ENCODE data around the gene CFAP410.

DNA sequence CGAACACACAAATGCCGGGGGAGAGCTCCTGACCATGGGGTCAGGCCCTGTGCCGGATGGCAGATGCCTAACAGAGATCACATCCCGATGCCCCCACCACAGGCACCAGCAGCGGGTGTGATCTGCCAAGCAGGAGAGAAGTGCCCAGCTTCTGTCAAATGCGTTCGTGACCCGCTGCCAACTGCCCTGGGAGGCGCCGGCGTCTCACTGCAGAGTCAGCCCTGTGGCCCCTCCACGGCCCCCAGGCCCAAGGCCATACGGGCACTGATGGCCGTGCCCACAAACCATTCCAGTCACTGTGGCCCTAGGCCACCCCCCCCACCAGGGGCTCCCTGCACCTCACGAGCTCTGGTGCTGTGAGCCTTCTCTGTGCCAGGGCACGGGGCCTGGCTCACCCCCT, 8.0 kb downstream of the CFAP410 start:
- TF ChIP-seq SP2 (IDR thresholded peaks at IDR 0.05; ENCODE audit: low read length) (no peak), TAF1 (IDR thresholded peaks at IDR 0.05; ENCODE audit: low read depth, low read length) (no peak), CTCF (IDR thresholded peaks at IDR 0.05; ENCODE audit: control extremely low read depth in 1 of 3, insufficient read depth in 1 of 3, low read depth in 1 of 3, low read length in 3 of 3) (no peak), EP300 (IDR thresholded peaks at IDR 0.05; ENCODE audit: borderline replicate concordance in 1 of 2, low read depth in 2 of 2, low read length in 2 of 2) (no peak), JUND (IDR thresholded peaks at IDR 0.05; ENCODE audit: low read length) (no peak), EZH2 (IDR thresholded peaks at IDR 0.05; ENCODE audit: low read depth, low read length, severe bottlenecking) (no peak)

Data from H1 (cell line).